HG02870 (cell line): ENCODE results near the gene SAMD4B.
"Not testable (repeated sequence)": the region's sequence is repeated elsewhere in the genome, so short reads cannot be mapped to it uniquely, and the experiment has no call there.

Source experiments
- ATAC-seq: cut with Tn5 transposase; IDR thresholded peaks from one replicate; pipeline ENCODE4 v1.9.1; 2021; ENCODE audit warnings: mild to moderate bottlenecking, moderate library complexity; ENCODE audit not compliant: unreplicated experiment

Gene SAMD4B

GRCh38 chr19:39333507-39333906 is 8.7 kb upstream of the SAMD4B start:
- no peak for ATAC-seq

GRCh38 chr19:39334444-39334976 is 7.7 kb upstream of the SAMD4B start:
- no peak for ATAC-seq

GRCh38 chr19:39335168-39335548 is 7.1 kb upstream of the SAMD4B start:
- no peak for ATAC-seq

GRCh38 chr19:39336483-39336882 is 5.7 kb upstream of the SAMD4B start:
- ATAC-seq, result no peak

GRCh38 chr19:39339674-39340073 is 2.5 kb upstream of the SAMD4B start:
- ATAC-seq, result no peak

GRCh38 chr19:39340156-39340555 is 2.1 kb upstream of the SAMD4B start:
- ATAC-seq, result not testable (repeated sequence)

GRCh38 chr19:39341129-39341718 is 997 bp upstream of the SAMD4B start:
- ATAC-seq, result no peak

- no peak for ATAC-seq
These were observed 555 bp downstream of the SAMD4B start for GRCh38 chr19:39342647-39343305.

- no peak for ATAC-seq
These were observed 3.7 kb downstream of the SAMD4B start for GRCh38 chr19:39345956-39346355.

- no peak for ATAC-seq
These were observed 5.3 kb downstream of the SAMD4B start for GRCh38 chr19:39347332-39348164.

- ATAC-seq, result no peak
These were observed 7.1 kb downstream of the SAMD4B start for GRCh38 chr19:39349326-39349725.

- ATAC-seq, result no peak
These were observed 7.9 kb downstream of the SAMD4B start for GRCh38 chr19:39350156-39350555.

- ATAC-seq, result no peak
These were observed 9.4 kb downstream of the SAMD4B start for GRCh38 chr19:39351537-39352064.

- ATAC-seq, result no peak
These were observed 10.4 kb downstream of the SAMD4B start for GRCh38 chr19:39352381-39353255.

- ATAC-seq, result no peak
These were observed 13.0 kb downstream of the SAMD4B start for GRCh38 chr19:39355253-39355652.

- no peak for ATAC-seq
These were observed 13.9 kb downstream of the SAMD4B start for GRCh38 chr19:39356073-39356472.

- no peak for ATAC-seq
These were observed 14.4 kb downstream of the SAMD4B start for GRCh38 chr19:39356647-39357046.

GRCh38 chr19:39359026-39359425 is 16.8 kb downstream of the SAMD4B start:
- no peak for ATAC-seq

GRCh38 chr19:39360599-39360998 is 18.4 kb downstream of the SAMD4B start:
- no peak for ATAC-seq
